ENCODE results near the gene PCMTD2.

The PCMTD2 gene

GRCh38 chr20:64261138-64261537 is 5.6 kb downstream of the PCMTD2 start:
- peaks cover 4% of the 10 kb centered on the region for H3K4me1 ChIP-seq (ENCODE audit: insufficient read depth, poor library complexity, severe bottlenecking)
- no peak for ATAC-seq (ENCODE audit: low read depth)
- no peak for DNase-seq (ENCODE audit: low spot score)
- H3K27ac ChIP-seq (ENCODE audit: poor library complexity, severe bottlenecking), result no peak overlapping the region
- no peak overlapping the region for H3K4me3 ChIP-seq (ENCODE audit: severe bottlenecking)
- no peaks in the 10 kb centered on the region for H3K27me3 ChIP-seq (ENCODE audit: insufficient read depth, poor library complexity, severe bottlenecking)
- H3K36me3 ChIP-seq (ENCODE audit: low read depth), result peaks cover 11% of the 10 kb centered on the region
- H3K9me3 ChIP-seq (ENCODE audit: severe bottlenecking), result no peaks in the 10 kb centered on the region
- TF ChIP-seq CTCF (IDR thresholded peaks at IDR 0.05; ENCODE audit: poor library complexity, severe bottlenecking), result no peak

GRCh38 chr20:64264091-64264490 is 8.5 kb downstream of the PCMTD2 start:
- H3K27me3 ChIP-seq (ENCODE audit: insufficient read depth, poor library complexity, severe bottlenecking), result no peaks in the 10 kb centered on the region
- ATAC-seq (ENCODE audit: low read depth) (0 out of 3 replicates have a peak, but pooled peaks have one; percentile 15), DNase-seq (ENCODE audit: low spot score) (no peak)
- TF ChIP-seq CTCF (IDR thresholded peaks at IDR 0.05; ENCODE audit: poor library complexity, severe bottlenecking), result no peak
- H3K4me3 ChIP-seq (ENCODE audit: severe bottlenecking), result no peak overlapping the region
- no peaks in the 10 kb centered on the region for H3K4me1 ChIP-seq (ENCODE audit: insufficient read depth, poor library complexity, severe bottlenecking)
- H3K9me3 ChIP-seq (ENCODE audit: severe bottlenecking), result no peaks in the 10 kb centered on the region
- no peak overlapping the region for H3K27ac ChIP-seq (ENCODE audit: poor library complexity, severe bottlenecking)
- peaks cover 22% of the 10 kb centered on the region for H3K36me3 ChIP-seq (ENCODE audit: low read depth)

- H3K27ac ChIP-seq (ENCODE audit: poor library complexity, severe bottlenecking), result no peak overlapping the region
- H3K4me1 ChIP-seq (ENCODE audit: insufficient read depth, poor library complexity, severe bottlenecking), result no peaks in the 10 kb centered on the region
- H3K4me3 ChIP-seq (ENCODE audit: severe bottlenecking), result no peak overlapping the region
- no peaks in the 10 kb centered on the region for H3K27me3 ChIP-seq (ENCODE audit: insufficient read depth, poor library complexity, severe bottlenecking)
- H3K36me3 ChIP-seq (ENCODE audit: low read depth), result peaks cover 22% of the 10 kb centered on the region
- no peak for DNase-seq (ENCODE audit: low spot score)
- no peak for ATAC-seq (ENCODE audit: low read depth)
- no peak for TF ChIP-seq CTCF (IDR thresholded peaks at IDR 0.05; ENCODE audit: poor library complexity, severe bottlenecking)
- H3K9me3 ChIP-seq (ENCODE audit: severe bottlenecking), result no peaks in the 10 kb centered on the region
Measured at GRCh38 chr20:64265201-64265600, 9.7 kb downstream of the PCMTD2 start.

GRCh38 chr20:64266988-64267387 is 11.4 kb downstream of the PCMTD2 start:
- no peak for TF ChIP-seq CTCF (IDR thresholded peaks at IDR 0.05; ENCODE audit: poor library complexity, severe bottlenecking)
- Histone ChIP-seq H3K9me3 (ENCODE audit: severe bottlenecking) (no peaks in the 10 kb centered on the region), H3K4me3 (ENCODE audit: severe bottlenecking) (no peak overlapping the region), H3K27me3 (ENCODE audit: insufficient read depth, poor library complexity, severe bottlenecking) (no peaks in the 10 kb centered on the region), H3K4me1 (ENCODE audit: insufficient read depth, poor library complexity, severe bottlenecking) (no peaks in the 10 kb centered on the region), H3K36me3 (ENCODE audit: low read depth) (peaks cover 22% of the 10 kb centered on the region), H3K27ac (ENCODE audit: poor library complexity, severe bottlenecking) (no peak overlapping the region)
- ATAC-seq (ENCODE audit: low read depth), result no peak
- DNase-seq (ENCODE audit: low spot score), result no peak

GRCh38 chr20:64268174-64268573 is 12.6 kb downstream of the PCMTD2 start:
- H3K4me3 ChIP-seq (ENCODE audit: severe bottlenecking), result no peak overlapping the region
- peaks cover 22% of the 10 kb centered on the region for H3K36me3 ChIP-seq (ENCODE audit: low read depth)
- H3K4me1 ChIP-seq (ENCODE audit: insufficient read depth, poor library complexity, severe bottlenecking), result no peaks in the 10 kb centered on the region
- no peak for TF ChIP-seq CTCF (IDR thresholded peaks at IDR 0.05; ENCODE audit: poor library complexity, severe bottlenecking)
- no peak for ATAC-seq (ENCODE audit: low read depth)
- H3K27me3 ChIP-seq (ENCODE audit: insufficient read depth, poor library complexity, severe bottlenecking), result no peaks in the 10 kb centered on the region
- no peak for DNase-seq (ENCODE audit: low spot score)
- H3K27ac ChIP-seq (ENCODE audit: poor library complexity, severe bottlenecking), result no peak overlapping the region
- H3K9me3 ChIP-seq (ENCODE audit: severe bottlenecking), result no peaks in the 10 kb centered on the region

Measured in RWPE2 (cell line).